Right forelimb (tissue), 1 donor: Measurements from ENCODE around the gene PAPPA.

Experiments
- DNase-seq: peaks from one replicate; pipeline ENCODE4 v3.0.0-alpha.2; 2018

Gene PAPPA

DNA sequence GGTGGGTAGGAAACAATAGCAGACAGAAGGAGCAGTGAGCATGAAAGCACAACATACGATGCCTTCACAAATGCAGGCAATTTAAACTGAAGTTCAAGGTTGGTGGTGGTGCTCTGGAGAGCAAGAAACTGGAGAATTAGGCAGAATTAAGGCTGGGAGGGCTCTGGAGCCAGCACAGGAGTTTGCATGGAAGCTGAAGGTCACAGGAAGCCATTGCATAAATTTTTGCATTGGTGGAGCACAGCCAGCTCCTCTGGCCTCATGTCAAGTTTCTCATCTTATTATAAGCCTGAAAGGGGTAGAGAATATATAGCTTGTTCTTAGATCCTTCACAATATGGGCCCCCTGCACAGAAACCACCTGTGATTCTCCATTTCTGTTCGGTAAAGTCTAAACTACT lies 207.4 kb downstream of the PAPPA start:
- DNase-seq = no peak

DNA sequence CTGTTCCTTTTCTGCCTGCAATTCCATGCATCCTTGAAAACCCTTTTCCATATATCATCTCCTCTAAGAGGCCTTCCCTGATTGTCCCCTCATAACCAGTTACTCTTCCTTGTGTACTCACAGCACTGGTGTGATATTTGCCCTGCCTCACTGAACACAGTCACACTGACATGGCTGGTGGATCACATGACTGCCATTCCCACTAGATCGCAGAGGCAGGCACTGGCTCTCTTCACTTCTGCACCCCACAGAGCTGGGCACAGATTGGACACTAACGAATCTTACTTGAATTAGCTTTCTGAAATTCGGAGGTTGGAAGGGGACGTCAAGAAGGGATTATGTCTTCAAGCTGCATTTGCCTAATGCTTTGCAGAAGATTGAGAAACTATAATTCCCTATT lies 208.0 kb downstream of the PAPPA start:
- no peak for DNase-seq

- DNase-seq = no peak
These were observed 208.9 kb downstream of the PAPPA start for GRCh38 chr9:116362493-116362892.

- DNase-seq = peak; percentile 77
These were observed 211.5 kb downstream of the PAPPA start for GRCh38 chr9:116365056-116365471.

DNA sequence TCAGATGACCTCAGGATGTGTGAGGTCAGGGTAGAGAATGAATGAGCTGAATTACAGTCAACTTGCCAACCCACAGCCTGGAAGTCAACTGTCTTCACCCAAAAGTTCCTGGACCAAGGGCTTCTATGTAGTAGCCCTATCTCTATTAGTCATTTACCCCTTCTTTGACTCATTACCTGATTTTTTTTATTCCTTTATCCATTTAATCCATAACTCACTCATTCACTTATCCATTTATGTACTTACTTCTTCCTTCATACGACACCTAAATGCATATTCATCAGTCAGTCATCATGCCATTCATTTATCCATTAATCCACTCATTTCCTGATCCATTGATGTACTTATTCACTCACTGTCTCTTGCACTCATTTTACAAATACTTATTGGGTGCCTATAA lies 212.7 kb downstream of the PAPPA start:
- no peak for DNase-seq

- DNase-seq = no peak
These were observed 215.1 kb downstream of the PAPPA start for GRCh38 chr9:116368680-116369079.

DNA sequence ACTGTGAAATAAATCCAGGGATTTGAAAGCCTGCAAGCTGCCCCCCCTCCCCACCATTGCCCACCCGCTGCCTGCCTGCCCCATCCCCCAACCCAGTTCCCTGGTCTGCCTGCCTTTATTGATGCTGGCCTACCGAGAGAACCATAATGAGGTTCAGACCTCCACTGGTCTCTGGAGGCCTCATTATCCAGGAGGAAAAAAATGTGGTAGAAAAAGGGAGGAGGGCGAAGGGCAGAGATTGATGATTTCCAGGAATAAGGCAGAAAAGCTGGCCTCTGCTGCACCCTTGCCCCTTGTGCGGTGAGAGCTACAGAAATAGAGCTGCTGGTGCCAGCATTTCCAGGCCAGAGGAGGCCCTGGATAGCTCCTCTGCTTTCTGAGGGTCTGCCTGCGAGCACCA lies 216.1 kb downstream of the PAPPA start:
- DNase-seq = no peak

GRCh38 chr9:116370556-116370955 lies 217.0 kb downstream of the PAPPA start:
- no peak for DNase-seq

DNA sequence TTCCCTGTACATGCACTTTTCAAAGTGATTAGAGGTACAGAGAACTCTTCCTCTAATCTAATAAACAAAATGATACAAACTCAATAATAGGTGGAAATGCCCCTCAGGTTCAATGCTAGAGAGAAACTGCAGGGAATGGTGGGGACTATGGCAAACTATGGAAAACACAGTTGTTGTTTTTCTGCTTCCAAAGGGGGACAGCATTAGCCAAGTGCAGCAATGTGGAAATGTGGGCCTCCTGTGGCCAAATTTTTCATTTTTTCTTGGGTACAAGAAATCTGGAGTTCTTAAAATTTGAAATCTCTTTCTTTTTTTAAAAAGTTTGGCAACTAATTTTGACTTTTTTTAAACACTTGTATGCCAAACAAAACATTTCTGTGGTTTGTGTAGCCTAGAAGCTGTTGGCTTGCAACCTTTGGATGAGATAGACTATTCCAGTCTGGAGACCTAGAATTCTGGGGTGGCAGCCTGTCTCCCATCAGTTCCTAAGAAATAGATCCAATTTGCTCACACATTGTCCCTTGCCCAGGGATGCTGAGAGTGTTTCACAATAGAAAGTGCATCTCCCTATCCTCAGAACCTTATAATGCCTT lies 218.6 kb downstream of the PAPPA start:
- DNase-seq = no peak

- DNase-seq = no peak
These were observed 219.2 kb downstream of the PAPPA start for GRCh38 chr9:116372786-116373185.

GRCh38 chr9:116377179-116377798 lies 223.7 kb downstream of the PAPPA start:
- no peak for DNase-seq

GRCh38 chr9:116378873-116379272 lies 225.3 kb downstream of the PAPPA start:
- no peak for DNase-seq

DNA sequence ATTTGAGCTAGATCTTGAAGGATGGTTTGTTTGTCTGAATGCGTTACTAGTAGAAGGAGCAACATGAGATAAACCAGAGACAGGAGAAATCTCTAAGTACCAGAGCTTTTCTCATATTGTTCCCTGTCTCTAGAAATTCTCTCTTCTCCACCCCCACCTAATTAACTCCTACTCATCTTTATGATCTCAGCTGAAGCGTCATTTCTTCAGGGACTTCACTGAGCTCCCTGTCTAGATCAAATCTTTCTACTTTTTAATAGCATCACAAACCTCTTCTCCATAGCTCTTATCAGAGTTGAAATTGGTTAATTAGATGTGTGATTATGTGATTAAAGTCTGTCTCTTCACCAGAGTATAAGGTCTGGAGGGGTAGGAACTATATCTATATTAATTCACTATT lies 226.2 kb downstream of the PAPPA start:
- no peak for DNase-seq

- DNase-seq = no peak
These were observed 227.0 kb downstream of the PAPPA start for GRCh38 chr9:116380496-116380995.

DNA sequence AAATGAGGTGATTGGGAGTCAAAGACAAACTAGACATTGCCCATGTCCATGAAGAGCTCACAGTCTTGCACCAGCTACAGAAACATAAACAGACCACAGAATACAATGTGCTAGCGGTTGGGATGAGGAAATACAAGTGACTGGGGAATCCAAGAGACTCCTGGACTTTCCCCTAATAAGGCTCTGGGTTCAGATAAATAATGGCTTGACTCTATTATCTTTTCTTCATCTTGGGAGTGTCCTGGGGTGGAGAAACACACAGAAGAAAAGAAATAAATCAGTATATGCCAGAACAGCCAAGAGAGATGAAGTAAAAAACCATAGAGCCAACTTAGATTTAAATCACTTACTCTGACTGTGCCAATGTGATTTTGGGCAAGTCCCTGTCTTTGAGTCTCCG lies 227.8 kb downstream of the PAPPA start:
- DNase-seq = no peak

GRCh38 chr9:116382053-116382452 lies 228.5 kb downstream of the PAPPA start:
- no peak for DNase-seq

DNA sequence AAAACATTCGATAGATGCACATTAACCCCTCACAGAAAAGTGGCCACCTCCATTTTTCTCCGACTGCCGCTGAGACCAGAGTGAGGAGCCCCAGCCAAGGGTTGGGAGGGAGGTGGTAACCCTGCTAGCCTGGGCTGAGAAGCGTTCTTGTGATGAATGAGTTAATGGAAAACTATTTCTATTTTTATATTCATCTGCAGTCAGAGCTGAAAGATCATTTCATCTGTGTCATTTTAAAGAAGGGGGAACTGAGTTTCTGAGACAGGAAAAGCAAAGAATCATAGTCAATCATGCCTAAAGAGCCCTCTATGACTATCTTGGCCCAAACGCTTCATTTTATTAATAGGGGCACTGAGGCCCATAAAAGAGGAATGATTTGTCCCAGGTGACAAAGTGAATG lies 229.5 kb downstream of the PAPPA start:
- no peak for DNase-seq

GRCh38 chr9:116383936-116384335 lies 230.3 kb downstream of the PAPPA start:
- DNase-seq = no peak

GRCh38 chr9:116387934-116388698 lies 234.5 kb downstream of the PAPPA start:
- no peak for DNase-seq

GRCh38 chr9:116389541-116390302 lies 236.1 kb downstream of the PAPPA start:
- DNase-seq = no peak

- no peak for DNase-seq
These were observed 237.0 kb downstream of the PAPPA start for GRCh38 chr9:116390303-116391228.

GRCh38 chr9:116391306-116391900 lies 237.8 kb downstream of the PAPPA start:
- no peak for DNase-seq
